Measurements from ENCODE around the gene DLAT.

DLAT gene

GRCh38 chr11:112024773-112025678 lies at the start of gene DLAT:
TSS of gene DLAT (plus strand) at chr11:112025408. CDS start at chr11:112025473, 65 bp downstream.
- Histone ChIP-seq H3K4me1 (ENCODE audit: control insufficient read depth in 1 of 2, insufficient read depth in 2 of 2, low read length in 2 of 2) (peaks cover 4 to 15% of the 10 kb centered on the region in 2 donors), H3K27ac (ENCODE audit: low read depth, low read length) (peak within 1 kb of the TSS; percentile 90), H3K27me3 (ENCODE audit: control insufficient read depth in 1 of 2, insufficient read depth in 2 of 2, low read length in 2 of 2) (no peaks in the 10 kb centered on the region), H3K9ac (ENCODE audit: low read depth in 1 of 2, low read length in 2 of 2) (peak within 1 kb of the TSS; percentile 87 to 88), H3K36me3 (ENCODE audit: control insufficient read depth in 1 of 2, insufficient read depth in 2 of 2, low read length in 2 of 2) (peaks cover 13 to 17% of the 10 kb centered on the region in 2 donors), H3K4me3 (ENCODE audit: low read depth in 1 of 2, low read length in 2 of 2) (peak within 1 kb of the TSS; percentile 87 to 99), H3K9me3 (ENCODE audit: control insufficient read depth in 1 of 2, low read length in 2 of 2) (no peaks in the 10 kb centered on the region)

GRCh38 chr11:111976119-111976766 lies 49.0 kb upstream of the DLAT start:
- Histone ChIP-seq H3K27ac (ENCODE audit: low read depth, low read length) (no peak overlapping the region), H3K36me3 (ENCODE audit: control insufficient read depth in 1 of 2, insufficient read depth in 2 of 2, low read length in 2 of 2) (no peaks in the 10 kb centered on the region), H3K27me3 (ENCODE audit: control insufficient read depth in 1 of 2, insufficient read depth in 2 of 2, low read length in 2 of 2) (no peaks in the 10 kb centered on the region), H3K4me3 (ENCODE audit: low read depth in 1 of 2, low read length in 2 of 2) (no peak overlapping the region), H3K9ac (ENCODE audit: low read depth in 1 of 2, low read length in 2 of 2) (peak overlapping the region in 1 of 2 donors; percentile 13), H3K4me1 (ENCODE audit: control insufficient read depth in 1 of 2, insufficient read depth in 2 of 2, low read length in 2 of 2) (peaks cover 24 to 36% of the 10 kb centered on the region in 2 donors), H3K9me3 (ENCODE audit: control insufficient read depth in 1 of 2, low read length in 2 of 2) (no peaks in the 10 kb centered on the region)

- H3K4me3 ChIP-seq (ENCODE audit: low read depth in 1 of 2, low read length in 2 of 2), result no peak overlapping the region
- H3K9me3 ChIP-seq (ENCODE audit: control insufficient read depth in 1 of 2, low read length in 2 of 2), result no peaks in the 10 kb centered on the region
- no peak overlapping the region for H3K27ac ChIP-seq (ENCODE audit: low read depth, low read length)
- H3K9ac ChIP-seq (ENCODE audit: low read depth in 1 of 2, low read length in 2 of 2), result peak overlapping the region in 1 of 2 donors; percentile 13
- no peaks in the 10 kb centered on the region for H3K27me3 ChIP-seq (ENCODE audit: control insufficient read depth in 1 of 2, insufficient read depth in 2 of 2, low read length in 2 of 2)
- H3K36me3 ChIP-seq (ENCODE audit: control insufficient read depth in 1 of 2, insufficient read depth in 2 of 2, low read length in 2 of 2), result no peaks in the 10 kb centered on the region
- H3K4me1 ChIP-seq (ENCODE audit: control insufficient read depth in 1 of 2, insufficient read depth in 2 of 2, low read length in 2 of 2), result peaks cover 24 to 36% of the 10 kb centered on the region in 2 donors
These were observed 48.5 kb upstream of the DLAT start for GRCh38 chr11:111976767-111977145.

- peak overlapping the region; percentile 53 to 67 for H3K4me3 ChIP-seq (ENCODE audit: low read depth in 1 of 2, low read length in 2 of 2)
- H3K36me3 ChIP-seq (ENCODE audit: control insufficient read depth in 1 of 2, insufficient read depth in 2 of 2, low read length in 2 of 2), result no peaks in the 10 kb centered on the region
- no peak overlapping the region for H3K27ac ChIP-seq (ENCODE audit: low read depth, low read length)
- no peaks in the 10 kb centered on the region for H3K9me3 ChIP-seq (ENCODE audit: control insufficient read depth in 1 of 2, low read length in 2 of 2)
- H3K27me3 ChIP-seq (ENCODE audit: control insufficient read depth in 1 of 2, insufficient read depth in 2 of 2, low read length in 2 of 2), result no peaks in the 10 kb centered on the region
- H3K4me1 ChIP-seq (ENCODE audit: control insufficient read depth in 1 of 2, insufficient read depth in 2 of 2, low read length in 2 of 2), result peaks cover 25 to 36% of the 10 kb centered on the region in 2 donors
- H3K9ac ChIP-seq (ENCODE audit: low read depth in 1 of 2, low read length in 2 of 2), result peak overlapping the region; percentile 35 to 50
These were observed 47.8 kb upstream of the DLAT start for GRCh38 chr11:111977146-111978027.

- Histone ChIP-seq H3K27me3 (ENCODE audit: control insufficient read depth in 1 of 2, insufficient read depth in 2 of 2, low read length in 2 of 2) (no peaks in the 10 kb centered on the region), H3K9ac (ENCODE audit: low read depth in 1 of 2, low read length in 2 of 2) (peak overlapping the region in 1 of 2 donors; percentile 50), H3K36me3 (ENCODE audit: control insufficient read depth in 1 of 2, insufficient read depth in 2 of 2, low read length in 2 of 2) (no peaks in the 10 kb centered on the region), H3K27ac (ENCODE audit: low read depth, low read length) (no peak overlapping the region), H3K4me3 (ENCODE audit: low read depth in 1 of 2, low read length in 2 of 2) (peak overlapping the region; percentile 53 to 67), H3K4me1 (ENCODE audit: control insufficient read depth in 1 of 2, insufficient read depth in 2 of 2, low read length in 2 of 2) (peaks cover 31 to 36% of the 10 kb centered on the region in 2 donors), H3K9me3 (ENCODE audit: control insufficient read depth in 1 of 2, low read length in 2 of 2) (no peaks in the 10 kb centered on the region)
These were observed 47.0 kb upstream of the DLAT start for GRCh38 chr11:111978028-111978771.

GRCh38 chr11:111980062-111980461 lies 45.1 kb upstream of the DLAT start:
- Histone ChIP-seq H3K9ac (ENCODE audit: low read depth in 1 of 2, low read length in 2 of 2) (no peak overlapping the region), H3K4me1 (ENCODE audit: control insufficient read depth in 1 of 2, insufficient read depth in 2 of 2, low read length in 2 of 2) (peaks cover 31 to 34% of the 10 kb centered on the region in 2 donors), H3K4me3 (ENCODE audit: low read depth in 1 of 2, low read length in 2 of 2) (no peak overlapping the region)

GRCh38 chr11:111981270-111981669 lies 43.9 kb upstream of the DLAT start:
- peaks cover 21 to 23% of the 10 kb centered on the region in 2 donors for H3K4me1 ChIP-seq (ENCODE audit: control insufficient read depth in 1 of 2, insufficient read depth in 2 of 2, low read length in 2 of 2)
- H3K9me3 ChIP-seq (ENCODE audit: control insufficient read depth in 1 of 2, low read length in 2 of 2), result no peaks in the 10 kb centered on the region
- no peak overlapping the region for H3K27ac ChIP-seq (ENCODE audit: low read depth, low read length)
- H3K27me3 ChIP-seq (ENCODE audit: control insufficient read depth in 1 of 2, insufficient read depth in 2 of 2, low read length in 2 of 2), result no peaks in the 10 kb centered on the region
- peaks cover 0 to 4% of the 10 kb centered on the region in 2 donors for H3K36me3 ChIP-seq (ENCODE audit: control insufficient read depth in 1 of 2, insufficient read depth in 2 of 2, low read length in 2 of 2)
- H3K9ac ChIP-seq (ENCODE audit: low read depth in 1 of 2, low read length in 2 of 2), result no peak overlapping the region
- no peak overlapping the region for H3K4me3 ChIP-seq (ENCODE audit: low read depth in 1 of 2, low read length in 2 of 2)

More at GRCh38 chr11:111980062-111980461, 45.1 kb upstream of the DLAT start:
- Histone ChIP-seq H3K27ac (ENCODE audit: low read depth, low read length) (no peak overlapping the region), H3K9me3 (ENCODE audit: control insufficient read depth in 1 of 2, low read length in 2 of 2) (no peaks in the 10 kb centered on the region), H3K27me3 (ENCODE audit: control insufficient read depth in 1 of 2, insufficient read depth in 2 of 2, low read length in 2 of 2) (no peaks in the 10 kb centered on the region), H3K36me3 (ENCODE audit: control insufficient read depth in 1 of 2, insufficient read depth in 2 of 2, low read length in 2 of 2) (no peaks in the 10 kb centered on the region)

- H3K36me3 ChIP-seq (ENCODE audit: control insufficient read depth in 1 of 2, insufficient read depth in 2 of 2, low read length in 2 of 2), result peaks cover 0 to 4% of the 10 kb centered on the region in 2 donors
- H3K9me3 ChIP-seq (ENCODE audit: control insufficient read depth in 1 of 2, low read length in 2 of 2), result no peaks in the 10 kb centered on the region
- H3K27ac ChIP-seq (ENCODE audit: low read depth, low read length), result peak overlapping the region; percentile 36
- H3K4me1 ChIP-seq (ENCODE audit: control insufficient read depth in 1 of 2, insufficient read depth in 2 of 2, low read length in 2 of 2), result peaks cover 16 to 17% of the 10 kb centered on the region in 2 donors
- no peaks in the 10 kb centered on the region for H3K27me3 ChIP-seq (ENCODE audit: control insufficient read depth in 1 of 2, insufficient read depth in 2 of 2, low read length in 2 of 2)
- H3K9ac ChIP-seq (ENCODE audit: low read depth in 1 of 2, low read length in 2 of 2), result peak overlapping the region; percentile 73
- peak overlapping the region; percentile 76 to 77 for H3K4me3 ChIP-seq (ENCODE audit: low read depth in 1 of 2, low read length in 2 of 2)
These were observed 43.2 kb upstream of the DLAT start for GRCh38 chr11:111982019-111982464.

- Histone ChIP-seq H3K36me3 (ENCODE audit: control insufficient read depth in 1 of 2, insufficient read depth in 2 of 2, low read length in 2 of 2) (peaks cover 0 to 4% of the 10 kb centered on the region in 2 donors), H3K27ac (ENCODE audit: low read depth, low read length) (peak overlapping the region; percentile 36), H3K4me1 (ENCODE audit: control insufficient read depth in 1 of 2, insufficient read depth in 2 of 2, low read length in 2 of 2) (peaks cover 13 to 15% of the 10 kb centered on the region in 2 donors), H3K27me3 (ENCODE audit: control insufficient read depth in 1 of 2, insufficient read depth in 2 of 2, low read length in 2 of 2) (no peaks in the 10 kb centered on the region), H3K4me3 (ENCODE audit: low read depth in 1 of 2, low read length in 2 of 2) (peak overlapping the region; percentile 76 to 77), H3K9me3 (ENCODE audit: control insufficient read depth in 1 of 2, low read length in 2 of 2) (no peaks in the 10 kb centered on the region), H3K9ac (ENCODE audit: low read depth in 1 of 2, low read length in 2 of 2) (peak overlapping the region; percentile 73)
These were observed 42.5 kb upstream of the DLAT start for GRCh38 chr11:111982541-111983186.
